Choroid plexus epithelial cell (primary cell): ENCODE results near the gene SLF2.

ENCODE experiments used
- DNase-seq: peaks from one replicate; pipeline ENCODE4 v3.0.0-alpha.2; 2010; ENCODE audit warnings: low read depth
- H3K4me3 ChIP-seq: 2 replicates; pipeline ENCODE4 v1.5.1; 2011; ENCODE audit warnings: low read depth, mild to moderate bottlenecking, control low read depth, low read length, moderate library complexity
- TF ChIP-seq, protein P1 (sequence below): conservative IDR thresholded peaks from 2 replicates; pipeline ENCODE4 v1.5.1; 2011; ENCODE audit warnings: low read depth, mild to moderate bottlenecking, control low read depth, inconsistent platforms, low read length, moderate library complexity

SLF2 gene

DNA sequence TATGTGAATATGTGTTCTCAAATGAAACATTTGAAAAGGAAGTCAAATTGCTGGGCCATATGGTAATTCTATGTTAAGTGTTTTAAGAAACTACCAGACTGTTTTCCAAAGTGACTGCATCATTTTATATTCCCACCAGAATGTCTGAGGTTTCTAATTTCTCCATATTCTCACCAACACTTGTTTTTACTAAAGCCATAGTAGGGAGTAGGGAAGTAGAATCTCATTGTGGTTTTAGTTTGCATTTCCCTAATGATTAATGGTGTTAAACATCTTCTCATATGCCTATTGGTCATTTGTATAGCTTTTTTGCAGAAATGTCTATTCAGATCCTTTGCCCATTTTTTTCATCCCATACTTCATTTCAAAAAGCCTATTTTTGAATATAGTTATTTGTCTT lies 47.5 kb downstream of the SLF2 start:
- DNase-seq: no peak
- H3K4me3 ChIP-seq: no peak overlapping the region
- TF ChIP-seq, protein P1, sequence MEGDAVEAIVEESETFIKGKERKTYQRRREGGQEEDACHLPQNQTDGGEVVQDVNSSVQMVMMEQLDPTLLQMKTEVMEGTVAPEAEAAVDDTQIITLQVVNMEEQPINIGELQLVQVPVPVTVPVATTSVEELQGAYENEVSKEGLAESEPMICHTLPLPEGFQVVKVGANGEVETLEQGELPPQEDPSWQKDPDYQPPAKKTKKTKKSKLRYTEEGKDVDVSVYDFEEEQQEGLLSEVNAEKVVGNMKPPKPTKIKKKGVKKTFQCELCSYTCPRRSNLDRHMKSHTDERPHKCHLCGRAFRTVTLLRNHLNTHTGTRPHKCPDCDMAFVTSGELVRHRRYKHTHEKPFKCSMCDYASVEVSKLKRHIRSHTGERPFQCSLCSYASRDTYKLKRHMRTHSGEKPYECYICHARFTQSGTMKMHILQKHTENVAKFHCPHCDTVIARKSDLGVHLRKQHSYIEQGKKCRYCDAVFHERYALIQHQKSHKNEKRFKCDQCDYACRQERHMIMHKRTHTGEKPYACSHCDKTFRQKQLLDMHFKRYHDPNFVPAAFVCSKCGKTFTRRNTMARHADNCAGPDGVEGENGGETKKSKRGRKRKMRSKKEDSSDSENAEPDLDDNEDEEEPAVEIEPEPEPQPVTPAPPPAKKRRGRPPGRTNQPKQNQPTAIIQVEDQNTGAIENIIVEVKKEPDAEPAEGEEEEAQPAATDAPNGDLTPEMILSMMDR: no peak

DNA sequence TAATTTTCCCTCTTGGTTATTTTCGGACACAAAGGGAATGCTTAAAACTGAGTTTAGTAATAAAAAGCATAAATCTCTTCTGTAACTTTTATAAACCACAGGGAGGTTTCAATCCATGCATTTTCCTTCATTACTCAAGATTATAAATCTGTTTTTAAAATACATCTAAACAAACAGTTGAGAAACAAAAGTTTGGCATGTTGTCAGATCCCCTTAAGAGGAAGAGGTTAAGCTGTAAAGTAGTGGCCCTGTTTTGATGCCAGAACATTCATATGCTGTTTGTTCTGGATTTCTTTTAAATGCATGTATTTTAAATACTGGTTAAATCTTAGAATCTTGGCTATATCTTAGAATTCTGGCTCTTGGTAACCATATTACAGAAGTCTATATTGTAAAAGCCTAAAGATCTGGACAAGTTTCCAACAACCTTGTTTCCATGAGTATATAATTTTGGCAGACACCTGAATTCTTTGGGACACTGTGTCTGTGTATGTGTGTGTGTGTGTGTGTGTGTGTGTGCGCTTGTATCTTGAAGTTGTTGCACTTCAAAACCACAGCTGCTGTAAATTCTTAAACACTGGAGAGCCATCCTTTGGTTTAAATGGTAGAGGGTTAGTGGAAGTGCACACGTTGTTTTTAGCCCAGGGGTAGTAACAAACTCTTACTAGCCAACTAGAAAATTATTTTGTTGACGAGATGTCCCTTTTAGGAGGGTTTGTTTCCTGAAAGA lies 49.8 kb downstream of the SLF2 start:
- DNase-seq: no peak
- no peak overlapping the region for H3K4me3 ChIP-seq
- TF ChIP-seq, protein P1: no peak

DNA sequence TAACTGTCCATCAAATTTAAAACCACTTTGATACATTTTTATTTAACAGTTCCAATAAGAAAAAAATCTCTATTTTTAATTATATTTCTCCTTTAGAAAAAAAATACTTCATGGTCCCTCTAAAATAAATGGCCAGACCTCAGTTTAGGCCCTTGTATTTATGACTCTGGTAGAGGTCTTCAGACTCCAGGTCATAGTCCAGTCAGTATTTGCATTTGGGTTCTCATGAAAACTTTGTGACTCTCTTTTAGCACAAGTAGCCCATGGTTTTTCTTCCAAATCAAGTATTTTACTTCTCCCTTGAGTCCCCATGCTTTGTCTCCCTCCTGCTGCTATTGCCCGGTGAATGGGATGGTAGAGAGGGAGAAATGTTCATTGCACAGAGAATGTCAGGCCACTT lies 51.1 kb downstream of the SLF2 start:
- TF ChIP-seq, protein P1: no peak
- no peak for DNase-seq
- no peak overlapping the region for H3K4me3 ChIP-seq

DNA sequence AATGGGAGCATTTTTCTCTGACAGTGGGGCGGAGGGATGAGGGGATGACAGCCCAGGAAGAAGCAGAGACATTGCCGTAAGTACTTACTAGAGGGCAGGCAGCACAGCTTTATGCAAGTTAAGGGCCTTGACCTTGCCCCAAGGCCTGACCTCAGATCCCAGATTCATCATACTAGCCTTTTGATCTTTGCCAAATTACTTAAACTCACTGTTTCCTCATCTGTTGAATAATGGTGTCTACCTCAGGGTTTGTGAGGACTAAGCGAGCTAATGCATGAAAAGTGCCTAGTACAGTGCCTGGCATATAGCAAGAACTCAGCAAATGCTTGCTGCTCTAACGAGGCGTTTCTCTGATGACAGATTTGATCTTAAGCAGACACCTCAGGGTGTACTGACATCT lies 53.1 kb downstream of the SLF2 start:
- H3K4me3 ChIP-seq: no peak overlapping the region
- DNase-seq: no peak
- TF ChIP-seq, protein P1: no peak

DNA sequence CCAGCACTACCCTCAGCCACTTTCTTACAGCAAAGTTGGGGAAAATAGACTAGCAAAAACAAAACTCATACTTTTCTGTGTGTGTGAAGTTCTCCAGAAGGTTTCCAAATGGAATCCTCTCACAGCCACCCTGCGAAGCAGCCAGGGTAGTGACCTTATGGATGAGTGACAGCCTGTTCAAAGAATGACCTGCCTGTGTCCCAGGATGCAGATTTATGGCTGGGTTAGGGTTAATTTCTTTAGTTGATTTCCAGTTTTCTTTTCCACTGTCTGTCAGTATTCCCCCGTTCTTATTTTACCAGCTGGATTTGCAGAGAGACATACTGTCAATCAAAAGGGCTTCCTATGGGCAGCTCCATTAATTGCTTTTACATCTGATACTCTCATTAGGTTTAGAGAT lies 54.1 kb downstream of the SLF2 start:
- no peak for DNase-seq
- H3K4me3 ChIP-seq: no peak overlapping the region
- TF ChIP-seq, protein P1: no peak

DNA sequence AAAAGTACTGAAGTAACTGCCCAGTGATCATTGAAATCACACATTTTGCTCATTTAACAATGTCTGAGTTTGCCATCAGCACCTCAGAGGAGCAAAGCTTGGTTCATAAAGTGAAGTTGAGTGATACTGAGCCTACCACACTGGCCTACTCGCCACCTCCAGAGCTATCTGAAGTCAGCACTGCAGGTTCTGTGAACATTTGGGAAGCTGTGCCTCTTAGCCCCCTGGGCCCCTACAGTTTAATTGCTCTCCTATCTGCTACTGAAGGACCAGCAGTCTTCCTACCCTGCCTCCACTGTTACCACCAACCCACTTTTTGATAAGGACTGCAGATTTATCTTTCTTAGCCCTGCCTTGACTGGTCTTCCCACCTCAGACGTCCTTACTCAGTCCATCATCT lies 54.6 kb downstream of the SLF2 start:
- TF ChIP-seq, protein P1: no peak
- H3K4me3 ChIP-seq: no peak overlapping the region

DNA sequence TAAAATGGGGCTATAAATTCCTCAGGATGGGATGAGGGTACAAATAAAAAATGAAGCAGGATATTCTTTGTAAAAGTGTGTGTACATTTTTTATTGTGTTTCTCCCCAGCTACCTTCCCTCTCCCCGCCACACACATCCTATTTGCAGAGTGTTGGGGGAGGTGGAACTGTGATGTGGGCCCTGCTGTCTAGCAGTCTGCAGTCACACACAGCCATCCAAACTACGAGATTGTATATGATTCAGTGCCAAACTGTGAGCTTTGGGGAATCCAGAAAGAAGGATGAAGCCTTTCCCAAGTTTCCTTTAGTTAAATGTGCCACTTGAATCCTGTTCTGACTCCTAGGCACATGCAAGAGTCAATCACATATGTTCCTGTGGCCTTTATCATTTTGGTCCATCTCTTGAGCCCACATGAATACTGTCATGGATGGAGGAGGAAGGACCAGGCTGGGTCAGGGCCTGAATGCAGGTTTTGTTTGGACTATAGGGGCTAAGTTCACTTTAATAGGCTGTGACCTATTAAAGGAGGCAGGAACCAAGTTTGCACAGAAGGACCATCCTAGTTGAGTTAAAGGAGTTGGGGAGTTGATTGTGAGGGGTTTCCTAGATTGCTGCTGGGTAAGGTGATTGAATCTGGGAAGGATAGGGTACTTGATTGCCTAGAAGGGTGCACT lies 55.4 kb downstream of the SLF2 start:
- H3K4me3 ChIP-seq: no peak overlapping the region
- DNase-seq: no peak
- TF ChIP-seq, protein P1: no peak

More for the DNA sequence above, 54.6 kb downstream of the SLF2 start:
- DNase-seq: no peak
